Measurements from ENCODE around the gene ZNF2. TPM values are rescaled to one million over a fixed set of nuclear protein-coding genes. Genes with fewer than 3 reads are reported as not detected.

ZNF2 gene
- total and polyA plus RNA-seq, 2 of the 13 experiments (the other 11 are each of a cell fraction or from before 2014, with no cell fraction given): 4.3 to 6.1 TPM

DNA sequence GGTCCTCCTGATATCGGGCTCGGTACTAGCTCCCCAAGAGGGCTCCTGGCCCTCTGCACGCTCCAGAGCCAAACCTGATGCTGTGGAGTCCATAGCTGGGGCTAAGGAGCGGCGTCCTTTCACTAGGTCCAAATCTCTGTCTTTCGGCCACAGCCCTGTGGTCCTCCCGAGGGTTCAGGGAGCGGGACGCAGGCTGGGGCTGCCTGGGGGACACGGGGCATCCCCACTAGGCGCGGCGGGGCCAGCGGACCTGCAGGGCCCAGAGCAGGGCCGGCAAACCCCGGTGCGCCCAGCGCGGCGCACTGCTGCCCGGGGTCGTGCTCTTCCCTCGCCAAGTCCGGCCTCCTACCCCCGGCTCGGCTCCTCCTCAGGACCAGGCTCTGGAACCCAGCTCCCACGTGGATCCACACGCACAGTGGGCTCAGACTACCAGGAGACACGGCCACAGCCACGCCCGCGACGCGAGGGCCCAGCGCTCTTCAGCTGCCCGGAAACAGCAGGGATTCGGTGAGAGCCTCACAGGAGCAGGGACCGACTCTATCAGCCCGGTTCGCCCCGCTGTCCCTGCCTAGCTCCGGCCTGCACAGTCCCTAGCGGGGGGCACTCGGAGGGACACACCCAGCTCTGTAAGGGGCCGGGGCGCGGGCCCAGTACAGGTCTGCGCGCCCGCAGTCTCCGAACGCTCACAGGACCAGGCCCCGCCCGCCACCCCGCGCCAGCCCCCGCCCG, 6.6 kb upstream of the ZNF2 start (continued):
- TF ChIP-seq, protein P1, sequence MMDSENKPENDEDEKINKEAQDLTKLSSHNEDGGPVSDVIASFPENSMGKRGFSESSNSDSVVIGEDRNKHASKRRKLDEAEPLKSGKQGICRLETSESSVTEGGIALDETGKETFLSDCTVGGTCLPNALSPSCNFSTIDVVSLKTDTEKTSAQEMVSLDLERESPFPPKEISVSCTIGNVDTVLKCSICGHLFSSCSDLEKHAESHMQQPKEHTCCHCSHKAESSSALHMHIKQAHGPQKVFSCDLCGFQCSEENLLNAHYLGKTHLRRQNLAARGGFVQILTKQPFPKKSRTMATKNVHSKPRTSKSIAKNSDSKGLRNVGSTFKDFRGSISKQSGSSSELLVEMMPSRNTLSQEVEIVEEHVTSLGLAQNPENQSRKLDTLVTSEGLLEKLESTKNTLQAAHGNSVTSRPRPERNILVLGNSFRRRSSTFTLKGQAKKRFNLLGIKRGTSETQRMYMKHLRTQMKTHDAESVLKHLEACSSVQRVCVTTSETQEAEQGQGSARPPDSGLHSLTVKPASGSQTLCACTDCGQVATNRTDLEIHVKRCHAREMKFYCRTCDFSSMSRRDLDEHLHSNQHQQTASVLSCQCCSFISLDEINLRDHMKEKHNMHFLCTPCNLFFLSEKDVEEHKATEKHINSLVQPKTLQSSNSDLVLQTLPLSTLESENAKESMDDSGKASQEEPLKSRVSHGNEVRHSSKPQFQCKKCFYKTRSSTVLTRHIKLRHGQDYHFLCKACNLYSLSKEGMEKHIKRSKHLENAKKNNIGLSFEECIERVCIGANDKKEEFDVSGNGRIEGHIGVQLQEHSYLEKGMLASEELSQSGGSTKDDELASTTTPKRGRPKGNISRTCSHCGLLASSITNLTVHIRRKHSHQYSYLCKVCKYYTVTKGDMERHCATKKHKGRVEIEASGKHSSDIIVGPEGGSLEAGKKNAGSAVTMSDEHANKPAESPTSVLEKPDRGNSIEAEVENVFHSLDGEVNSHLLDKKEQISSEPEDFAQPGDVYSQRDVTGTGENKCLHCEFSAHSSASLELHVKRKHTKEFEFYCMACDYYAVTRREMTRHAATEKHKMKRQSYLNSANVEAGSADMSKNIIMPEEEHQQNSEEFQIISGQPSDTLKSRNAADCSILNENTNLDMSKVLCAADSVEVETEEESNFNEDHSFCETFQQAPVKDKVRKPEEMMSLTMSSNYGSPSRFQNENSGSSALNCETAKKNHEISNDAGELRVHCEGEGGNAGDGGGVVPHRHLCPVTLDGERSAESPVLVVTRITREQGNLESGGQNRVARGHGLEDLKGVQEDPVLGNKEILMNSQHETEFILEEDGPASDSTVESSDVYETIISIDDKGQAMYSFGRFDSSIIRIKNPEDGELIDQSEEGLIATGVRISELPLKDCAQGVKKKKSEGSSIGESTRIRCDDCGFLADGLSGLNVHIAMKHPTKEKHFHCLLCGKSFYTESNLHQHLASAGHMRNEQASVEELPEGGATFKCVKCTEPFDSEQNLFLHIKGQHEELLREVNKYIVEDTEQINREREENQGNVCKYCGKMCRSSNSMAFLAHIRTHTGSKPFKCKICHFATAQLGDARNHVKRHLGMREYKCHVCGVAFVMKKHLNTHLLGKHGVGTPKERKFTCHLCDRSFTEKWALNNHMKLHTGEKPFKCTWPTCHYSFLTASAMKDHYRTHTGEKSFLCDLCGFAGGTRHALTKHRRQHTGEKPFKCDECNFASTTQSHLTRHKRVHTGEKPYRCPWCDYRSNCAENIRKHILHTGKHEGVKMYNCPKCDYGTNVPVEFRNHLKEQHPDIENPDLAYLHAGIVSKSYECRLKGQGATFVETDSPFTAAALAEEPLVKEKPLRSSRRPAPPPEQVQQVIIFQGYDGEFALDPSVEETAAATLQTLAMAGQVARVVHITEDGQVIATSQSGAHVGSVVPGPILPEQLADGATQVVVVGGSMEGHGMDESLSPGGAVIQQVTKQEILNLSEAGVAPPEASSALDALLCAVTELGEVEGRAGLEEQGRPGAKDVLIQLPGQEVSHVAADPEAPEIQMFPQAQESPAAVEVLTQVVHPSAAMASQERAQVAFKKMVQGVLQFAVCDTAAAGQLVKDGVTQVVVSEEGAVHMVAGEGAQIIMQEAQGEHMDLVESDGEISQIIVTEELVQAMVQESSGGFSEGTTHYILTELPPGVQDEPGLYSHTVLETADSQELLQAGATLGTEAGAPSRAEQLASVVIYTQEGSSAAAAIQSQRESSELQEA (CRISPR knock-in tag; IDR thresholded peaks at IDR 0.05; ENCODE audit: not compliant biosample characterization): no peak
- no peak for TF ChIP-seq ZNF235 (CRISPR knock-in tag; IDR thresholded peaks at IDR 0.05; ENCODE audit: borderline replicate concordance)
- no peak for TF ChIP-seq ZNF329 (CRISPR knock-in tag; IDR thresholded peaks at IDR 0.05; ENCODE audit: low read depth)
- TF ChIP-seq, protein P2, sequence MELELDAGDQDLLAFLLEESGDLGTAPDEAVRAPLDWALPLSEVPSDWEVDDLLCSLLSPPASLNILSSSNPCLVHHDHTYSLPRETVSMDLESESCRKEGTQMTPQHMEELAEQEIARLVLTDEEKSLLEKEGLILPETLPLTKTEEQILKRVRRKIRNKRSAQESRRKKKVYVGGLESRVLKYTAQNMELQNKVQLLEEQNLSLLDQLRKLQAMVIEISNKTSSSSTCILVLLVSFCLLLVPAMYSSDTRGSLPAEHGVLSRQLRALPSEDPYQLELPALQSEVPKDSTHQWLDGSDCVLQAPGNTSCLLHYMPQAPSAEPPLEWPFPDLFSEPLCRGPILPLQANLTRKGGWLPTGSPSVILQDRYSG (CRISPR knock-in tag; IDR thresholded peaks at IDR 0.05): no peak
- TF ChIP-seq PITX1 (CRISPR knock-in tag; IDR thresholded peaks at IDR 0.05): peak; percentile 42; the same call in 1 of the 2 replicates
- peak; percentile 40; the same call in 1 of the 2 replicates for TF ChIP-seq ZSCAN21 (CRISPR knock-in tag; IDR thresholded peaks at IDR 0.05; ENCODE audit: borderline replicate concordance)
- no peak for TF ChIP-seq SP5 (CRISPR knock-in tag; IDR thresholded peaks at IDR 0.05; ENCODE audit: borderline replicate concordance, low read depth)
- TF ChIP-seq CEBPG (CRISPR knock-in tag; IDR thresholded peaks at IDR 0.05): no peak
- TF ChIP-seq ZFP62 (CRISPR knock-in tag; IDR thresholded peaks at IDR 0.05): no peak
- TF ChIP-seq ZNF614 (CRISPR knock-in tag; IDR thresholded peaks at IDR 0.05; ENCODE audit: borderline replicate concordance): no peak
- TF ChIP-seq DNMT3B (CRISPR knock-in tag; conservative IDR thresholded peaks at IDR 0.05): no peak
- TF ChIP-seq SNRNP70 (IDR thresholded peaks at IDR 0.05; ENCODE audit: low read depth, low read length): no peak
- TF ChIP-seq MIXL1 (CRISPR knock-in tag; IDR thresholded peaks at IDR 0.05): no peak
- TF ChIP-seq, protein P3, sequence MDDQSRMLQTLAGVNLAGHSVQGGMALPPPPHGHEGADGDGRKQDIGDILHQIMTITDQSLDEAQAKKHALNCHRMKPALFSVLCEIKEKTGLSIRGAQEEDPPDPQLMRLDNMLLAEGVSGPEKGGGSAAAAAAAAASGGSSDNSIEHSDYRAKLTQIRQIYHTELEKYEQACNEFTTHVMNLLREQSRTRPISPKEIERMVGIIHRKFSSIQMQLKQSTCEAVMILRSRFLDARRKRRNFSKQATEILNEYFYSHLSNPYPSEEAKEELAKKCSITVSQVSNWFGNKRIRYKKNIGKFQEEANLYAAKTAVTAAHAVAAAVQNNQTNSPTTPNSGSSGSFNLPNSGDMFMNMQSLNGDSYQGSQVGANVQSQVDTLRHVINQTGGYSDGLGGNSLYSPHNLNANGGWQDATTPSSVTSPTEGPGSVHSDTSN (CRISPR knock-in tag; IDR thresholded peaks at IDR 0.05; ENCODE audit: borderline replicate concordance): no peak
- no peak for TF ChIP-seq ZNF33A (CRISPR knock-in tag; IDR thresholded peaks at IDR 0.05; ENCODE audit: borderline replicate concordance)
- TF ChIP-seq, protein P4, sequence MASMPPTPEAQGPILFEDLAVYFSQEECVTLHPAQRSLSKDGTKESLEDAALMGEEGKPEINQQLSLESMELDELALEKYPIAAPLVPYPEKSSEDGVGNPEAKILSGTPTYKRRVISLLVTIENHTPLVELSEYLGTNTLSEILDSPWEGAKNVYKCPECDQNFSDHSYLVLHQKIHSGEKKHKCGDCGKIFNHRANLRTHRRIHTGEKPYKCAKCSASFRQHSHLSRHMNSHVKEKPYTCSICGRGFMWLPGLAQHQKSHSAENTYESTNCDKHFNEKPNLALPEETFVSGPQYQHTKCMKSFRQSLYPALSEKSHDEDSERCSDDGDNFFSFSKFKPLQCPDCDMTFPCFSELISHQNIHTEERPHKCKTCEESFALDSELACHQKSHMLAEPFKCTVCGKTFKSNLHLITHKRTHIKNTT (CRISPR knock-in tag; IDR thresholded peaks at IDR 0.05): no peak
- TF ChIP-seq, protein P5, sequence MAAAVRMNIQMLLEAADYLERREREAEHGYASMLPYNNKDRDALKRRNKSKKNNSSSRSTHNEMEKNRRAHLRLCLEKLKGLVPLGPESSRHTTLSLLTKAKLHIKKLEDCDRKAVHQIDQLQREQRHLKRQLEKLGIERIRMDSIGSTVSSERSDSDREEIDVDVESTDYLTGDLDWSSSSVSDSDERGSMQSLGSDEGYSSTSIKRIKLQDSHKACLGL (CRISPR knock-in tag; IDR thresholded peaks at IDR 0.05): peak; percentile 64
- no peak for TF ChIP-seq HCFC1 (IDR thresholded peaks at IDR 0.05; ENCODE audit: low read depth, low read length)

All from HepG2 (cell line).